Dedifferentiated amniotic fluid mesenchymal stem cell (primary cell): Measurements from ENCODE around the gene ATPAF1.

ENCODE experiments used
- DNase-seq: peaks from one replicate; pipeline ENCODE4 v3.0.0-alpha.2; 2016; ENCODE audit errors: extremely low spot score

ATPAF1 gene

DNA sequence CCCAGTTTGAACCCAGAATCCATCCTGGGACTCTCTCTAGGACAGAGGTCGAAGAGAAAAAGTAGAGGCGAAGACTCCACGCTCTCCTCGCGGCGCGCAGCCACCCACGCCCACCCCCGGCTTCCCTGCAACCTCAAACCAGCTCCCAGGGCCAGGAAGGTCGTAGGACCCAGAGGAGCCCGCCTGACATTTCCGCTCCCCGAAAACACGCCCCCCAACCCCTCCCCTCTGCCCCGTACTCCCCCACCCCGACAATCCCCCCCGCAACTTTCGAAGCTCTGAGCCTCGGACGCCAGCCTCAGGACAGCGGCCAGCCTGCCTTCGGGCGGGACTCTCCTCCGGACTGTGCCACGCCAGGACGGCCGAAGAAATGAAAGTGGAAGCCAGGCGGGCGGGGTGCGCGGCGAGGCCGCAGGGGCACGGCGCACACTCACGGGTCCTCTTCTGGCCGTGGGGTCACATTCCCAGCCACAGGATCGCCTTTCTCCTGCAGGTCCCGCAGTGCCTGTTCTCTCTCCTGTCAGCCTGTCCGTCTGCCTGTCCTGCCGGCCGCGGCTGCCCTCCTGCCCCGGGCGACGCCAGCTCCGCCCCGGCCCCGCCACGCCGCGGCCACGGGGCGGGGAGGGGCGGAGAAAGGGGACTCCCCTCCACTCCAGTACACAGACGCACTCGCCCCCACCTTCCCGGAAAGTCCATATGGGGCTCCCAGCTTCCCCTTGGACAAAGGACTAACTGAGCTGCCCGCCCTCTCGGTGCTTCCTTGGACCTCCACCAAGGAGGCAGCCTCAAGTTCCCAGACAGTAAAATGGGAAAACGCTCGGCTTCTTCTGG is 51.7 kb downstream of the ATPAF1 start, which contains the start of gene MOB3C:
TSS of gene MOB3C (minus strand) at position 535 of the 831 bp plus-strand sequence. CDS start 3,490 bp downstream, outside the sequence.
- peak; percentile 60 for DNase-seq

DNA sequence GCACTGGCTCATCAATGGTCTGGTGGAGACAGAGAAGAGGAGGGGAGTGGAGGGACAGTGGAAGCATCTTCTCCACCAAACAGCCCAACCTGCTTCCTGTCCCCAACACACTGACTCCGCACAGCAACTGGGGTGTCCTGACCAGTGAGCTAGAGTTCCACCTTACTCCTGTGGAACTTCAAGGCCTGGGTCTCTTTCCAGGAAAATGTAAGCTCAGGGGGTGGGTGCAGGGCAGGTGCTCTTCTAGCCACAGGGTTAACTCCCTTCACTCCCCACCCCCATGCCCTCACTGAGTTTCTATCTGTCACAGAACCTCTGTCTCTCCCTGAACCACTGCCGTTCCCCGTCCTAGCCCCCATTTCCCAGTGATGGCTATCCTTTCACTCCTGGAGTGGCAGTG is 52.4 kb downstream of the ATPAF1 start:
- no peak for DNase-seq

DNA sequence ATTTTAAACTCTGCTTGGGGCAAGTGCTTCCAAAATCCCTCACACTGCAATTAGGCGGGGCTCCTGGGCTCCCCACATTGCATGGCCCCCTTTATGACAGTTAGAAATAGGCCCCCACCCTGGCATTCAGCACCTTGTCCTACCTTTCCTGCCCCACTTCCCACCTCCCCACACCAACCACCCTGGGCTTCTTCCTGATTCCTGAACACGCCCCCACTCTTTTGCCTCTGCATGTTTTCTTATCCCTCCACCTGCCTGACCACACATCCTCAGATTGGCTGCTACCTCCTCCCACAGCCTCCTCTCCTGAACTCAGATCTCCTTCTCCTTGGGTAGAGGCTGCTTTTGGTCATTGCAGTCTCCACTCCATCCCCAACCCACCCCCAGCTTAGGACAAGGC is 53.1 kb downstream of the ATPAF1 start:
- DNase-seq: no peak

DNA sequence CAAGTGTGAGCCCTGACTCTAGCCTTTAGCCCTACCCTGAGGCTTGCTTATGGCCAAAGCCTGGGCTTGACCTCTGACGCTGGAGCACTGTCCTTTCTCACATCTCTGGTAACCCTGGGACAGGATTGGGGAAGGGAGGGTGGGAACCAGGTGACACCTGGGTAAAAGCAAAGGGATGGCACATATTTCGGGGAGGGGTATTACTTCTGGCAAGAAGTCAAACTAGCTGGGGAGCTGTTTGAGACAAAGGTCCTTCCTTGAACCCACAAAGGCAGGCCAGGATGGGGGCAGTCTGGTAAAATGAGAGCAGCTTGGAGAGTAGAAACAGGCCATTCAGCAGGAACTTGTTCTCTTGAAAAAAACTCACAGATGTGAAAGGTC is 53.6 kb downstream of the ATPAF1 start:
- no peak for DNase-seq

DNA sequence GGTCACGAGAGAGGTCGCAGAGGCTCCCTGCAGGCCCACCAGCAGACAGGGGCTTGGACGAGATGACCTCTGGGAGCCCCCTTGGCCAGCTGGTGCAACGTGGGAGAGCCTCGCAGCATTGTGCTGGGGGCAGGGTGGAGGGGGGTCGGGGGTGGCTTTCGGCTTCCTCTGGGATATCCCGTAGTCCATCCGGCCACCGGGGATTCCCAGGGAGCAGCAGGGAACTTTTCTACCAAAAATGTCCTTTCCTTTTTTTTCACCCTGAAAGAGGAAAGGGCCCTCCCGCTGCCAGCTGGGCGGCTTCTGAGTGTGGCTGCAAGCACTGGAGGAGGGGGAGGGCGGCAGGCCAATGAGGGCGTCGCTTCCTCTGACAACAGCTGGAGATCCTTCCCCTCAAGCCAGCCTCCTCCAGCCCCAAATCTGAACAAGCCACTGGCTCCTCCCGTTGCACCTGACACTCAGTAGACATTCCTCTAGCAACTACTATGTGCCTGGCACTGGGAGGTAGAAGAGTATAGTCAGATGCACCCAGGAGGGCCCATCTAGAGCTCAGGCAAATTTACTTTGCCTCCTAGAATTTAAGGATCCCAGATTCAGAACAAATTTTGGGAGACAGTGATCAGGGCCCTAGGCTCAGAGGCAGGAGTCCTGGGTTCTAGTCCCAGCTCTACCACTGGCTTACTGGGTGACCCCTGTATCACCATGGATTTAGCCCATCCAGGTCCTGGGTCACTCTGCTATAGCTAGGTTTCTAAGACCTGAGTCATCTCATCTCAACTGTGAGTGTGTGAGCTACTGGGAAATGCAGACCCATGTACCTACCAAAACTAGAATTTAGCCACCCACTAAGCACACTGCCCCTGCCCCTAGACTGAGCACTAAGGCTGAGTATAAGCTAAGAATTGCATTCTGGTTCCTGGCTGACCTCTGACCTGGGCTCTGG is 54.2 kb downstream of the ATPAF1 start:
- peak; percentile 57 for DNase-seq

DNA sequence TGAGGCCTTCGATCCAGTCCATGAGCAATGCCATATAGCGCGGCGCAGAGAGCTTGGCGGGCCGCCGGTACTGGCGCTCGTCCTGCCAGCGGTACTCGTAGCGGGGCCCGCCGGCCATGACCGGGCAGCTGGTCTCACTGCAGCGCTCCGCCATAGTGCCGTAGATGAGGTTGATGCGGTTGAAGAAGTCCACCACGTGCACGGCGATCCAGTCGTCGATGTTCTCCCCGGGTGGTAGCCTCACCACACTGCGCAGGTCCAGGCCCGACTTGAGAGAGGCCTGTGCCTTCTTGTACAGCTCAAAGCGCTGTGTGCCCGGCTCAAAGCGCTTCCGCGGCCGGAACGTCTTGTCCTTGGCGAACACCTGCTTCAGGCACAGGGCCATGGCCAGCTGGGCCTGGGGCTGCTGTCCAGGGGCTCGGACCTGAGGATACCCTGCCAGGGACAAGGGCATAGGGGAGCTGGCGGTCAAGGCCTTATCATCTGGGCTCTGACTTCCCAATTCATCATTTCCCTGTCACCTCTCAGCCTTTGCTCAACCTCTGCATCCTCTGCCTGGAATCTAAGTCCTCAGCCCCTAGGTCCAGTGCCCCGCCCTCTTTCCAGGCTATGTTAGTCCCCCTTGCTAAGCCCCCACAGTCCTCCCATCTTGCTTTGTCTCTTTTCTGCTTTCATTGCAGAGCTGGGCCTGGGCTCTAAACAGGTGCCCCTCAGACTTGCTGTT is 55.1 kb downstream of the ATPAF1 start:
- DNase-seq: no peak

DNA sequence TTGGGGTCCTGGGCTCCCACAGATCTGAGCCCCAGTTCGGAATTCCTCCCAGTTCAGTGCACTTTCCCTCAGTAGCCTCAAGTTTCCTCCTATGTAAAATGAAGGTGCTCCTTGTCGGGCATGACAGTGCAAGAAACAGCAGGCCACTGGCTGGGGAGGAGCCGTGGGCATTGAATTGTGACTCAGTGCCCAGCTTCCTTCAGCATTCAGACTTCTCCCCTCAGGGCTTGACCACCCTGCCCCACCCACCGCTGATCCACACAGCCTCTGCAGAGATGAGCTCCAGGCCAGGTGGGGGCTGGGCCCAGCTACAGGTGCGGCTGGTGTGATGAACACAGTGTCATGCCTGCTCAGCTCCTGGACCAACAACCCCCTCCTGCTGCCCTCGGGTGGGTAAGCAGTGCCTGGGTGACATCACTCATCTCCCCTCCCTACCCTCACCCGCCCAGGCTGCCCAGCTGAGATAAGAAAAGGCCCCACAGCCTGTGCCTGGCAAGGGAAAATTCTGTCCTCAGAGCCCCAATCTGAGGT is 56.4 kb downstream of the ATPAF1 start:
- peak; percentile 22 for DNase-seq

DNA sequence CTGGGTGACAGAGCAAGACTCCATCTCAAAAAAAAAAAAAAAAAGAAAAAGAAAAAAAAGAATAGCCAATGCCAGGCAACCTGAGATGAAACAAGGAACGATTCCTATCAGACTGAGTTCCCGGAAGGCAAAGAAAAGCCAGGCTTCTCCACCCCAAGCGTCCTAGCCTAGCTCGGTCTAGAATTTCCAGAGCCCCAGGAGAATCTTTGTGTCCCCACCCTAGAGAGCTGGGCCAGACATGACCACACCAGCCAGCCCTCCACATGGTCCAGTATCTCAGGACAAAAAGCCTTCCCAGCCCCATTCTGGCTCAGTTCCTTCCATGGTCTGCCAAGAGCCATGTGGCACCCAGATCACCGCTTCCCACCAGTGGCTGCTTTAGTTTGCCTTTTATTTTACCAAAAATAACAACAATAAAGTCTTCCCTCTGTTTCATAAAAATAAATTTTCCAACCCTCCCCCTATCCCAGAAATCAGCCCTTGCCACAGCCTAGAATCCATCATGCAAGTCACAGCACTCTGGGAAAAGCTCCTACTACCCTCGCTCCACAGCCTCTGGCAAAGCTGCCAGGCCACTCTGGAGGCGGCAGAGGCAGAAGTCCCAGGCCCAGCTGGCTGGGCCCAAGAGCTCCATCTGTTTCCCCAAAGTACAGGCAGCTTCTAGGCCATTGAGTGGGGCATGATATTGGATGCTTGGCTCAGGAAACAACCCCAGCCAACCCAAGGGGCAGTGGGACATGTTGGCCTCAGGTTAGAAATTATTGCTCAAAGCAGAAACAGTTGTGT is 60.6 kb downstream of the ATPAF1 start:
- no peak for DNase-seq

DNA sequence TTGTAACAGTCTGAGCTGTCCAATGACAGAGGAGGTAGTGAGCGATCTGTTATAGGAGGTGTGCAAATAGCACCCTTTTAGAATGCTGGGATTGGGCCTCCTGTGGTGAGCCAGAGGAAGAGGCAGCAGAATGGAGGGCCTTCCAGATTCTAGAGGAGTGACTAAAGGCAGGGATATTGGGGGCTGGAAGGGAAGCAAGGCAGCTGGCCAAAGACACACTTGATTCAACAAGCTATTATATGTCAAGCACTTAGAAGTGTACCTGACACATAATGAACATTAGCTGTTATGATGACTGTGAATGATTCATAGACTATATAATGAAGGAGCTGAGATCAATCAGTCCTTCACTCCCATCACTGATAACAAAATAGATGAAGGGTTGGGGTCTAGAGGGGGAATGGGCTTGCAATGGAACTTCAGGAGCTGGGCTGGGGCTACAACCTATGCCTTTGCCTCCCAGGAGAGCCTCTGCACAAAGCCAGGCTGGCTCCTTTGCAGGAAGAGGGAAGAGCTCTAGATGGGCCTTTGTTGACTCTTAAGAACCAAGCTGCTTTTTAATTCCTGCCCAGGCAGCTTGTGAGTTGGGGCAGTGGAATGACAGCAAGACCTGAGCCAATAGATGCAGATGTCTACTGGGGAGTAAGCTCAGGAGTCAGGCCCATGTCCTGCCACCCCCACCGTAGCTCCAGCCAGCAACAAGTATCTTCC is 61.8 kb downstream of the ATPAF1 start:
- no peak for DNase-seq

DNA sequence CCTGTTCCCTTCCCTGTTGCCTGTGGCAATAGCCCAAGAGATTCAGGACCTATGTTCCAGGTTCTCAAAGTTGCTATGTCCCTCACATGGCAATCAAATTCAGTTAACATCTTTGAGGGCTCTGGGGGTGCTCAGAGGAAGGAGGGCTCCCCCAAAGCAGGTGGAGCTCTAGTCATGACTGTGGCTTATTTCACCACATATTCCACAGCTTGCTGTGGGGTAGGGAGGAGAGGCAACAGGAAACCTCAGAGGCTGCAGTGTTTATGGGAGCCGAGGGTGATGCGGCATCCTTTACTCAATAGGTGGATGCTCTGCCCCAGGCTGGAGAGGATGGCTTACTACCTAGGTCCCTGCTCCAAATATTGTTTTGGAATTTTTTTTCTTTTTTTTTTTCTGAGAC is 62.9 kb downstream of the ATPAF1 start:
- DNase-seq: no peak

DNA sequence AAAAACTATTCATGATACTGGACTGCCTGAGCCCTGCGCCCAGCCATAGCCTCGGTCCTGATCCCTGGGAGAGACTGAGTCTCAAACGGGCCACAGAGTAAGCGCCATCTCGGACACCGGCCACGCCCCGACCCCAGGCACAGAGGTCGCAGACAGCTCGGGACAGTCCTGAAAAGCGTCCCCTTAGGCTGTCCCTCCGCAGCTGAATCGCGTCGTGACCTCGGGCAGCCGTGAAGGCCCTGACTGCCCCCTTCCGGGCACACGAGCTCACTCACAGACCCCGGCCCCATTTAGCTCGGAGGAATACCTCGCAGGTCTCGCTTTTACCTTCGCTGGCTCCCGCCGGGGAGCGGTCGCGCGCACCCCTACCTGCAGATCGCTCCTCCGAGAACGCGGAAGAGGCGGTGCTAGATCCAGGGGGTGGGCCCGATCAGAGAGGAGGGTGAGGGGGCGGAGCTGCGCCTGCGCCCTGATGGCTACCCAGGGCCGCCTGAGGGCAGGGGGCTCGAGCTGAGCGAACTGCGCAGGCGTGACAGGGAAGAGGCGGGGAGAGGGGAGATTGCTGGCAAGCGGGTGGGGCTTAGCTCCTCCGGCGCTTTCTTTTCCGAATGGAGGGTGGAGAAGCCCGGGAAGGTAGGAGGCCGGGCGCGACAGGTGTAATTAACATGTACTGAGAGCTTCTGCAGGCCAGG is 64.2 kb downstream of the ATPAF1 start, which contains the start of gene MKNK1:
TSS of gene MKNK1 (minus strand) at position 411 of the 692 bp plus-strand sequence. CDS start 20,941 bp downstream, outside the sequence.
- peak; percentile 90 for DNase-seq

DNA sequence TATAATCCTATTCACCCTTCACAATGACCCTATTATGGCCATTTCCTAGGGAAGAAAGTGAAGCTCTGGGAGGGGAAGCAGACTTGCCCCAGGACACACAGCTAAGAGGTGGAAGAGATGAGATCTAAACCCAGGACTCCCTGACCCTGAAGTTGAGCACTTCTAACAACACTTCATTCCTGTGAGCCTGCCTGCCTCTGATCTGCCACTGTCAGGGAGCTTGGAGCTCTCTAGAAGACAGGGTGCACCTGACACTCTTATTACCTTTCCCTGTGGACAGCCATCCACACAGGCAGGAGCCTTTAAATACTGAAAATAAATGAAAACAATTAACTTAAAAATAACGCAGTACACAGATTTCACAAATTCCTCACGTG is 64.7 kb downstream of the ATPAF1 start:
- DNase-seq: no peak

DNA sequence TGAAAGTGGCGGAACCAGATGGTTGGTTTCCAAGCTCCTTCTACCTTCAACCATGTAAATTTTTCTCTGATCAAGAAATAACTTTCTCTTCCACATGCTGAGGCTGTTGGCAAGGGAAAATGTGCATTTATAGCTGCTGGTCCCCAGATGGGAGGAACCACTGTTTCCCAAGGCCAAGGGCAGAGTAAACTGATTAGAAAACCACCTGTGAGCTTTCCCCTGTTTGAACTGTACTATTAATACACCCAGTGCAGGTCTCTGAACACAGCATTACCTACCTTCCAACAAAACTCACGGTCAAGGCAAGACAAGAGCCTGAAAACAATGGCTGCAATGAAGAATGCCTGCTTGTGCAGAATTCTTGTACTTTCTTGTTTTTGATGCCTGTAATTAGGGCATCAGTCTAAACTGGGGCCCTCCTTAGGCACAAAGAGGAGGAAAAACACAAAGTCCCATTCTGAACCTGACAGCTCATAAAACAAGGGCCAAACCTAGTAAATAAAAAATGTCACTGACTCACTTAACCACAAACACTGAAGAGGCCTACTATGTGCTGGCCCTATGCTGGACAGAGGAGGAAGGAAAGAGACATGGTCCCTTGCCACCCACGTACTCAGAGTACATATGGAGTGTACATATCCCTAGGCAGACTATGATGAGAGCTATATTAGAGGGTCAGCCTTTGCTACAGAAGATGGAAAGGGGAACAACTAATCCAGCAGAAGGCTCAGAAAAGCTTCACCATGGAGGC is 66.7 kb downstream of the ATPAF1 start:
- DNase-seq: no peak

DNA sequence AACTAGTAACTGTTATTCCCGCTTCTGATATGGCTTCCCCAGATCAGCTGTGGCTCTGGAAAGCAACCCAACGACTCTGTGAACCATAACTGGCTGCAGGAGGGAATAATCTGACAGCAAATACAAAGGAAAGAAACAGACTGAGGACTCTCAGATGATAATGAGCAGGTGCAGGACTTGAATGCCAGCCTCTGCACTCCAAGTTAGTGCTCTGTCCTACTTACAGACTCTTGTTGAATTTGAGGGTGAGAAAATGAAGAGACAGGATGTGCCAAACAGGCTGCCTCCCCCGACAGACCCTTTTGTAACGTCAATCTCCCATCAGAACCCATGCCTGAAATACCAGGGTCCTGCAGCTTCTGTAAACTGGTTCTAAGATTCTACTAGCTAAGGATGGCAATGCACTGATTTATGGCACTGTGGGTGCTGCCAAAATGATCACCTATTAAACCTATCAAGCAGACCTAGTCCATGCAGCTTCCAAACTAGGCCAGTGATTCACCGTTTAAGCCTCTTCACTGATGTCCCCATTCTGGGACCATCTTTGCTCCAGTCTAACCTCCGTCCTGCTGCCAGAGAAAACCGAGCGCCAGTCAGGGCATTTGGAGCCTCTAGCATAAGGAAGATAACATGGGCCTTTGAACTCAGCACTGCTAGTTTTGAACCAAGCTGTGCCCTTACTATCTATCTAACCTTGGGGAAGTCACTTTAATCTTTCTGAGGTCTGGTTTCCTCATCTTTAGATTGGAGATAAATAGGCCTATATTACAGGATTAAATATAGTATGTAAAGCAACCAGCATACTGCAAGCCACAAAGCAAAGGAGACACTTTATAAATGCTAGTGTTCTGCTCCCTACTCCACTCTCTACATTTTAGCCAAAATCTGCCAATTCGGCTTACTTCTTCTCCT is 68.8 kb downstream of the ATPAF1 start:
- no peak for DNase-seq

DNA sequence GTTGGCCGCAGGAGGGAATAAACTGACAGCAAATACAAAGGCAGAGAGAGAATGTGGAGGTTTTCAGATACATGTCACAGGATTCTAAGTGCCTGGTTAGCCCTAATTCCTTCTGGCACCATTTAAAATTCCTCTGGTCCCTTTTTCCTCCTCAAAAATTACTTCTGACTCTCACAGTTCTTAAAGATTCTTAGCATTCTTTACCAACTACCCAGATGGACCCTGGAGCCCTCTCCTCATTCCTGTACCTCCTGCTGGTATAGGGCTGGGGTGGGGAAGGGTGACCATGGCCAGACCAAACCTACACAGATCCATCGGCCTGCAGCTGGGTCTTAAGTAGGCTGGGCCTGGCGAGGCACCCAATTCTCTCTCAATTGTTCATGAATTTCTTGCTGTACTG is 71.3 kb downstream of the ATPAF1 start:
- DNase-seq: no peak

DNA sequence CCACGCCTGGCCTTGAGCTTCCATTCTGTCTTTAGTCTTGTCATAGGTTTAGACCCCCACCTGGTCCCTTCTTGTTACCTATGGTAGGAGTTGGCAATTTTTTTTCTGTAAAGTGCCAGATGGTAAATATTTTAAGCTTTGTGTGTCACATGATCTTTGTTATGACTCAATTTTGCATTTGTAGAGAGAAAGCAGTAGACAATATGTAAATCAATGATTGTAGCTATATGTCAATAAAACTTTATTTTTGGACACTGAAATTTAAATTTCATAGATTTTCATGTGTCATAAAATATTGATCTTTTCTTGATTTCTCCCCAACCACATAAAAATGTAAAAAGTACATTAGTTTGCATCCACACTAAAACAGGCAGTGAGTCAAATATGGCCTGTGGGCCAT is 72.1 kb downstream of the ATPAF1 start:
- no peak for DNase-seq

DNA sequence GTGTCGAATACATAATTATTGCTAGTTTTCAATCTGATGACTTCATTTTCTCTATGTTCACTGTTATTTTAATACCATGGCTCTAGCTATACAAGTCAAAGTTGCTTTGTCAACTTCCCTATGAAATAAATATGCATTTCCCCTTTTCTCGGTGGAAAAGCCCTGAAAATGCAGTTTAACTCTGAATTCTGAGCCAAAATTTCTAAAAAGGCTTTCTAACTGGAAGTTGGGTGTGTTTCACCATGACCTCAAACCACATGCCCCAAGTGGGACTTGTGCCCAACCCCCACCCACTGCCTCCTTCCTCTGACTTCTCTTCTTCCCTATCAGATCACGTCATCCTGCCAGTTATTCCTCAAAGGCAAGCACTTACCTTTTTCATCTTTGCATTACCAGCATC is 73.0 kb downstream of the ATPAF1 start:
- DNase-seq: no peak

DNA sequence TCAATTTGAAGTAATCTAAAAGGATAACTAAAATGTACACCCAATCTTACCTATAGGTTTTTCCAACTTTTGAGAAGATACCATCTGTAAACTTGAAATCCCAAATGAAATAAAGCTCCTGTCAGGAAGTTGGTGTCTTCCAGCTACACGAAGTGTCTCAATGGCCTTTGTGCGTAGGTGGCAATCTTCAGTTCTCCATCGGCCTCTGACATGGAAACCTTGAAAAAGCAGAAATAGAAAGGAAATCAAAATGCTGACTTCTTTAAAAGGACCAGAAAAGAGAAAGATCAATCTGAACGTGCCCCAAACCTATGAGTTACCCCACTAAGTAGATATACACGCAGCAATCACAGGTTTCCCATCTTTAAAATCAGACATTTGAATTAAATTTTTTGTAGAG is 74.1 kb downstream of the ATPAF1 start:
- no peak for DNase-seq
